WTC11 (cell line): ENCODE measurements around the gene PEX11B. TPM values are rescaled to one million over a fixed set of nuclear protein-coding genes. Genes with fewer than 3 reads are reported as not detected.

ENCODE experiments used
- ATAC-seq: fragments of 200-7000 bp; cut with Tn5 transposase; 2 replicates; pipeline ENCODE4 v1.10.0; 2021; ENCODE audit warnings: mild to moderate bottlenecking, moderate library complexity
- CTCF ChIA-PET: fragments of 300-600 bp; sonication (Branson Sonifier 250); formaldehyde crosslinking; loops from one replicate; lab custom pipeline; 2021; ENCODE audit warnings: antibody characterized with exemption; lab: Charles Lee
- POLR2A ChIA-PET: fragments of 350-600 bp; sonication (Branson Sonifier 250); formaldehyde crosslinking; loops from one replicate; lab custom pipeline; 2021; ENCODE audit warnings: antibody characterized with exemption; lab: Charles Lee
- DNase-seq: peaks from one replicate; pipeline ENCODE4 v3.0.0; 2021; ENCODE audit warnings: low spot score
- H3K27ac Mint-ChIP-seq: 2 replicates; pipeline ENCODE4 v1.8.0; 2021; ENCODE audit warnings: mixed read lengths
- H3K27me3 Mint-ChIP-seq: 2 replicates; pipeline ENCODE4 v1.8.0; 2021; ENCODE audit warnings: low read depth, mild to moderate bottlenecking, moderate library complexity, mixed read lengths
- H3K36me3 Mint-ChIP-seq: 2 replicates; pipeline ENCODE4 v1.8.0; 2021; ENCODE audit warnings: mixed read lengths
- H3K4me1 Mint-ChIP-seq: 2 replicates; pipeline ENCODE4 v1.8.0; 2022; ENCODE audit warnings: mixed read lengths
- H3K4me3 Mint-ChIP-seq: 2 replicates; pipeline ENCODE4 v1.8.0; 2021; ENCODE audit warnings: mild to moderate bottlenecking, moderate library complexity, mixed read lengths
- H3K9me3 Mint-ChIP-seq: 2 replicates; pipeline ENCODE4 v1.8.0; 2021; ENCODE audit warnings: mixed read lengths
- ATF1 ChIP-seq: sonication (generic); formaldehyde crosslinking; IDR thresholded peaks from 2 replicates; pipeline ENCODE4 v1.8.1; 2023; ENCODE audit warnings: mild to moderate bottlenecking, moderate library complexity, missing genetic modification reagents
- CBFB ChIP-seq: sonication (generic); formaldehyde crosslinking; IDR thresholded peaks from 2 replicates; pipeline ENCODE4 v1.8.1; 2022; ENCODE audit warnings: mild to moderate bottlenecking, low read depth, missing genetic modification reagents
- CREB1 ChIP-seq: sonication (generic); formaldehyde crosslinking; IDR thresholded peaks from 2 replicates; pipeline ENCODE4 v1.8.0; 2023; ENCODE audit warnings: mild to moderate bottlenecking, missing genetic modification reagents
- CTCF ChIP-seq: fragments of 200-600 bp; IDR thresholded peaks from 2 replicates; pipeline ENCODE4 v1.8.0; 2022; ENCODE audit warnings: antibody characterized with exemption
- E2F4 ChIP-seq: sonication (generic); formaldehyde crosslinking; IDR thresholded peaks from 2 replicates; pipeline ENCODE4 v1.8.1; 2022; ENCODE audit warnings: low read depth, mild to moderate bottlenecking, moderate library complexity, missing genetic modification reagents, borderline replicate concordance
- HMGXB4 ChIP-seq: sonication (generic); formaldehyde crosslinking; IDR thresholded peaks from 2 replicates; pipeline ENCODE4 v1.8.1; 2023; ENCODE audit warnings: mild to moderate bottlenecking, moderate library complexity, missing genetic modification reagents
- JAZF1 ChIP-seq: fragments of 250-450 bp; sonication (Bioruptor Pico); IDR thresholded peaks from 2 replicates; pipeline ENCODE4 v1.9.0; 2021; ENCODE audit warnings: moderate library complexity, mild to moderate bottlenecking, inconsistent platforms
- MAX ChIP-seq: sonication (generic); formaldehyde crosslinking; IDR thresholded peaks from 2 replicates; pipeline ENCODE4 v1.8.0; 2022; ENCODE audit warnings: mild to moderate bottlenecking, missing genetic modification reagents
- MLX ChIP-seq: sonication (generic); formaldehyde crosslinking; IDR thresholded peaks from 2 replicates; pipeline ENCODE4 v1.8.1; 2023; ENCODE audit warnings: mild to moderate bottlenecking, missing genetic modification reagents, moderate library complexity
- NFE2L1 ChIP-seq: sonication (generic); formaldehyde crosslinking; IDR thresholded peaks from 2 replicates; pipeline ENCODE4 v1.8.1; 2023; ENCODE audit warnings: missing genetic modification reagents
- NFYB ChIP-seq: sonication (generic); formaldehyde crosslinking; conservative IDR thresholded peaks from 2 replicates; pipeline ENCODE4 v1.8.0; 2022; ENCODE audit warnings: low read depth, missing genetic modification reagents
- NR2C2 ChIP-seq: sonication (generic); formaldehyde crosslinking; IDR thresholded peaks from 2 replicates; pipeline ENCODE4 v1.8.0; 2022; ENCODE audit warnings: mild to moderate bottlenecking, missing genetic modification reagents
- PRRX2 ChIP-seq: fragments of 250-450 bp; sonication (Bioruptor Pico); IDR thresholded peaks from 2 replicates; pipeline ENCODE4 v1.8.0; 2021; ENCODE audit warnings: mild to moderate bottlenecking
- RELA ChIP-seq: sonication (generic); formaldehyde crosslinking; IDR thresholded peaks from 2 replicates; pipeline ENCODE4 v1.8.1; 2022; ENCODE audit warnings: missing genetic modification reagents, mild to moderate bottlenecking, borderline replicate concordance
- TCF7 ChIP-seq: sonication (generic); formaldehyde crosslinking; IDR thresholded peaks from 2 replicates; pipeline ENCODE4 v1.8.0; 2022; ENCODE audit warnings: mild to moderate bottlenecking, low read depth, missing genetic modification reagents, moderate library complexity
- ZBTB21 ChIP-seq: sonication (generic); formaldehyde crosslinking; IDR thresholded peaks from 2 replicates; pipeline ENCODE4 v1.8.1; 2023; ENCODE audit warnings: mild to moderate bottlenecking, missing genetic modification reagents, borderline replicate concordance
- ZNF121 ChIP-seq: sonication (generic); formaldehyde crosslinking; IDR thresholded peaks from 2 replicates; pipeline ENCODE4 v1.8.0; 2023; ENCODE audit warnings: missing genetic modification reagents
- ZNF263 ChIP-seq: sonication (generic); formaldehyde crosslinking; IDR thresholded peaks from 2 replicates; pipeline ENCODE4 v1.8.1; 2022; ENCODE audit warnings: low read depth, mild to moderate bottlenecking, moderate library complexity, missing genetic modification reagents
- total RNA-seq: library from RNA; stranded (reverse); gene quantifications from 3 replicates; pipeline ENCODE4 v1.2.3, GENCODE V29; 2021

Gene PEX11B
- total RNA-seq, 1 experiment from 2014 or later, result 11.8 TPM

- TF ChIP-seq CREB1 (no peak), NFYB (CRISPR knock-in tag) (no peak), CTCF (no peak)
- TF ChIP-seq, all 79 proteins: peak for 0
These were observed 33.8 kb downstream of the PEX11B start (continued) for GRCh38 chr1:145884675-145885074.

GRCh38 chr1:145879775-145880174 lies 38.7 kb downstream of the PEX11B start:
- DNase-seq, result no peak
- ChIA-PET CTCF (interaction anchor here (0.6 to 4.5 kb wide), 13 partner anchors 12 to 153 kb away, joined by 3 to 45 read pairs (median 4); partner anchors contain the start of genes ITGA10, NUDT17, PIAS3 and RBM8A), POLR2A (interaction anchor here (1.3 kb wide), 1 partner anchor 20 kb away, joined by 4 read pairs; no protein-coding TSS in a partner anchor)
- Mint-ChIP-seq H3K4me1 (peaks cover 21% of the 10 kb centered on the region), H3K4me3 (no peak overlapping the region), H3K9me3 (no peaks in the 10 kb centered on the region), H3K27me3 (peaks cover 36% of the 10 kb centered on the region), H3K27ac (peak overlapping the region; percentile 76), H3K36me3 (no peaks in the 10 kb centered on the region)
- TF ChIP-seq JAZF1 (CRISPR knock-in tag) (no peak), E2F4 (CRISPR knock-in tag) (no peak), HMGXB4 (CRISPR knock-in tag) (no peak), ZNF263 (CRISPR knock-in tag) (no peak), PRRX2 (CRISPR knock-in tag) (no peak), RELA (CRISPR knock-in tag) (no peak), CTCF (no peak), CBFB (no peak)
- ATAC-seq, result peak; percentile 73

GRCh38 chr1:145878724-145879123 lies 39.8 kb downstream of the PEX11B start:
- ChIA-PET CTCF (interaction anchor here (1.6 to 4.5 kb wide), 4 partner anchors 13 to 33 kb away, joined by 7 to 45 read pairs (median 16); partner anchors contain the start of genes NUDT17 and PIAS3), POLR2A (interaction anchor here (1.0 kb wide), 1 partner anchor 19 kb away, joined by 4 read pairs; the partner anchor contains the start of gene PIAS3)
- DNase-seq, result no peak
- no peak overlapping the region for H3K27ac Mint-ChIP-seq
- TF ChIP-seq JAZF1 (CRISPR knock-in tag) (no peak), TCF7 (CRISPR knock-in tag) (no peak), E2F4 (CRISPR knock-in tag) (no peak), MAX (CRISPR knock-in tag) (no peak), ATF1 (CRISPR knock-in tag) (no peak), NFE2L1 (CRISPR knock-in tag) (no peak), ZNF121 (CRISPR knock-in tag) (no peak), MLX (CRISPR knock-in tag) (no peak), ZBTB21 (CRISPR knock-in tag) (no peak), NR2C2 (CRISPR knock-in tag) (no peak)
- no peak overlapping the region for H3K4me3 Mint-ChIP-seq
- peaks cover 21% of the 10 kb centered on the region for H3K4me1 Mint-ChIP-seq
- peaks cover 30% of the 10 kb centered on the region for H3K27me3 Mint-ChIP-seq
- H3K9me3 Mint-ChIP-seq, result no peaks in the 10 kb centered on the region
- H3K36me3 Mint-ChIP-seq, result no peaks in the 10 kb centered on the region
- no peak for ATAC-seq
